ENCODE results near the gene NENF. TPM values are rescaled to one million over a fixed set of nuclear protein-coding genes. Genes with fewer than 3 reads are reported as not detected.
A peak's percentile ranks its signal among the peaks of the same experiment; 100 is the strongest.

Gene NENF
- total RNA-seq, 2 experiments from 2014 or later, result 30.8 to 34.1 TPM

DNA sequence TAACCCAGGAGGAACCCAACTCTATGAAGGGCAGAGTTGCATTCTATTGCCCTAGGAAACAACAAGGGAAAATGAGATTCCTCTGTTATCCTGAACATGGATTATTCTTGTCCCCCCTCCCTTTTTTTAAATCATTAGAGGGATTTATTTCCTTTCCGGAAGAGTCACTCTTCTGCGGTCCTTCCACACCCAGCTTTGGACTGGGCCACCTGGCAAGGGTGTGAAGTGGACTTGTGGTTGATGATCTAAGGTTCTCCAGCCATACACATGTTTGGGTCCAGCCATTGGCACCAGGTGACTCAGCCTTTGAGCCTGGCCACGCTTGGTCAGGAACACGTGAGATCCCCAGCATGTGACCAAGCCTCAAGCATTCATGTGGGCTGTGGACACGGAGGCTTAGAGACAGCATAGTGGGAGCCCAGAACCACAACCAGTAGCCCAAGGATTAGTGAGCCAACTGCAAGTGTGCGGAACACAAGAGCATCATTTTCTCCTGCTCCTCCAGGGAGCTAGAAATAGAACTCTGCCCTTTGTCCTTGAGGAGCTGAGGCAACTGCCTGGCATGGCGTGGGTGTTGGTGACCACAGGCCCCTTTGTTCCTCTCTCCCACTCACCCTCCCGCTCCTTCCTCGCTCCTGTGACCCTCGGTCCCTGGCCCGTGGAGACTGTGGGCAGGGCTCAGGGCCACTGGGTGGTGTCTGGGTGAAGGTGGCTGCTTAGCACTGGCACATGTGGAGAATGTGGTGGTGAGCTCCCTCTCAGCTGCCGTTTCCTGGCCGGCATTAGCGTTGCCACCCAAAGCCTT, 50.1 kb downstream of the NENF start:
- CTCF ChIA-PET, result interaction anchor here (0.8 kb wide), 1 partner anchor 10 kb away, joined by 3 read pairs; no protein-coding TSS in a partner anchor
- intact Hi-C loops (cut with DNase I, micrococcal nuclease), result no loop called here
- peaks cover 5% of the 10 kb centered on the region for H3K4me1 Mint-ChIP-seq
- peaks cover 2% of the 10 kb centered on the region for H3K27me3 Mint-ChIP-seq
- no peak overlapping the region for H3K27ac Mint-ChIP-seq
- POLR2A ChIA-PET, result no interaction called here
- H3K36me3 Mint-ChIP-seq (ENCODE audit: low read depth), result no peaks in the 10 kb centered on the region
- ATAC-seq, result no peak
- no peaks in the 10 kb centered on the region for H3K9me3 Mint-ChIP-seq (ENCODE audit: low read depth)
- no peak overlapping the region for H3K4me3 Mint-ChIP-seq
- no peak for DNase-seq

DNA sequence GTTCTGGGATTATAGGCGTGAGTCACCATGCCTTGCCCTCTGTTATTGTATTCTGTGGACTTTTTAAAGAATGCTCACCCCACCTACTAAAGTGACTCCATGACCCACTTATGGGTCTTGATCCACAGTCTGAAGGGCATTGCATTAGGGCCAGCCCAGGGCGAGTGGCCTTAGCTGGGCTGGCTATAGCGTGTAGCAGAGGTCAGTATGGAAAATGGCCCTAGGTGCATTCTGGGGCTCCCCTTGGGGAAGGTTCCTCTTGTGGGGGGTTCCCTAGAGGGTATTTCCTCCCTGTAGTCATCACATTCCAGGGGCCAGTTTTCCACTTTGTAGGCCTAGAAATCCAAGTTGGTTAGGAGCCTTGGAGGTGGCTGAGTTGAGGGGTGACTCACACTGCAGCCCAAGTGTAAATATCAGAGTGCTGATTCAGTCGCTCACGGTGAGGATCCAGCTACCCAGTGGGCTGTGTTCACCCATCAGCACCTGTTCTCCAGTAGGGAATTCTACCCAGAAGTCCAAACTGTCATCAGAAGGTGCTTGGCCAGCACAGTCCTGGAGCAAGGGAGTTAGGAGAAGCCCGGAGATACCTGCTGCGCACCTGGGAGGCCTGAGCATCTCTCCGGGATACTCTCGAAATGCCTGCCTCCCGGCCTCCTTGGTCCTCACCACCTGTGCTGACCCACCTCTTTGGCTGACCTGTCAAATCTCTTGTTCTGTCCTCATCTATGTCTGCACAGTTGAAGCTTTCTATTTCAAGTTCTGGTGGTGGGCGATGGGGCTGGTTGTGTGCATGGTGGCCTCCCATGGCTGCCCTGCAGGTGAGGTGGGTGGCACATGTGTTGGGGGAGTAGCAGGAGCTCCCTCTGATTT, 52.2 kb downstream of the NENF start:
- ChIA-PET CTCF (interaction anchor here (0.6 kb wide), 1 partner anchor 804 kb away, joined by 3 read pairs; no protein-coding TSS in a partner anchor), POLR2A (no interaction called here)
- H3K27me3 Mint-ChIP-seq, result no peaks in the 10 kb centered on the region
- no peak for ATAC-seq
- intact Hi-C loops (cut with DNase I, micrococcal nuclease), result no loop called here
- DNase-seq, result no peak
- H3K4me3 Mint-ChIP-seq, result no peak overlapping the region
- H3K27ac Mint-ChIP-seq, result no peak overlapping the region
- no peaks in the 10 kb centered on the region for H3K36me3 Mint-ChIP-seq (ENCODE audit: low read depth)
- no peaks in the 10 kb centered on the region for H3K9me3 Mint-ChIP-seq (ENCODE audit: low read depth)
- H3K4me1 Mint-ChIP-seq, result peaks cover 3% of the 10 kb centered on the region

DNA sequence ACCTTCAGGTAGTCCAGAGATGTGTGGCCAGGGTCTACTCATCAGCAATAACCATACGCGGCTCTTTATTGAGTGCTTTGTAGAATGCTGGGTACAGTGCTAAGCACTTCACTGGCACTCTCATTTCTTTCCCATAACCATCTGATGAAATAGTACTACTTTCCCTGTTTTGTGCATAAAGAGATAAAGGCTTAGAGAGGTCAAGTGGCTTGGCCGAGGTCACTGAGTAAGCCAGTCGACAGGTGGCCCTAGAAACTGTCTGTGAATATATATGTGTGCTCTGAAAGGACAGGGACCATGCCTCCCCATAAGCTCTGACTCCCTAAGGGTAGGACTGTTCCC, 52.8 kb downstream of the NENF start:
- ATAC-seq (no peak), DNase-seq (no peak)
- Mint-ChIP-seq H3K27me3 (no peaks in the 10 kb centered on the region), H3K27ac (no peak overlapping the region), H3K36me3 (ENCODE audit: low read depth) (no peaks in the 10 kb centered on the region), H3K9me3 (ENCODE audit: low read depth) (no peaks in the 10 kb centered on the region), H3K4me3 (no peak overlapping the region), H3K4me1 (peaks cover 3% of the 10 kb centered on the region)
- ChIA-PET CTCF (interaction anchor here (0.6 kb wide), 1 partner anchor 804 kb away, joined by 3 read pairs; no protein-coding TSS in a partner anchor), POLR2A (no interaction called here)
- intact Hi-C loops (cut with DNase I, micrococcal nuclease), result no loop called here

DNA sequence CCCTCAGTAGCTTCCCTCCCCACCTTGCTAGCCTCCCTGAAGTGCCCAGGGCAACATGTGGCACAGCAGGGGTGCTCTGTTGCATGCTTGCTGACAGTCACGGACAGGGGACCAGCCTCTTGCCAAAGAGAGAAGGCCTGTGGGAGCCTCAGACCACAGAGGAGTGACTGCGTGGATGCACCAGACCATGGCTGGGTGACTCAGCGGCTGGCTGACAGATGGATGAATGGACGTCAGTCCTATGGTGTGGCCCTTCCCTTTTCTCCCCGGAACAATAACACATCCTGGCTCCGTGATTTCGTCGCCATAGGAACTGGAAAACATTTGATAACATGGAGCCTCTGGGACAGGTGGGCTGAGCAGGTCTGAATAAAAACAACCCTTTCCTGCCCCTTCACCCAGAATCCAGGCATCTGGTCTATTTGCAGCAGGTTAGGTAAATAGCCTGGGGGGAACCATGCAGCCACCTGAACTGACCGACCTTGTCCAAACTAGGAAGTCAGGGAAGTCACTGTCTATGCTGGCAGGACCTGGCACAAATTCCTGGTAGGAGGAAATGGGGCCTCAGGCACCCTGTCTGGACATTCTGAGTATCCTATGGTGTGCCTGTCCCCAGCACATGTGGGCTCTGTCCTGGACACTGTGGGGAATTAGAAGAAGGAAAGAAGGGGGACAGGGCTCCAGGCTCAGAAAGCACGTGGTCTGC, 53.3 kb downstream of the NENF start:
- Mint-ChIP-seq H3K27ac (no peak overlapping the region), H3K27me3 (no peaks in the 10 kb centered on the region), H3K4me3 (no peak overlapping the region), H3K9me3 (ENCODE audit: low read depth) (no peaks in the 10 kb centered on the region), H3K36me3 (ENCODE audit: low read depth) (no peaks in the 10 kb centered on the region), H3K4me1 (peaks cover 3% of the 10 kb centered on the region)
- ChIA-PET CTCF (interaction anchor here (0.6 kb wide), 1 partner anchor 805 kb away, joined by 3 read pairs; no protein-coding TSS in a partner anchor), POLR2A (no interaction called here)
- no peak for ATAC-seq
- no peak for DNase-seq
- intact Hi-C loops (cut with DNase I, micrococcal nuclease), result no loop called here

DNA sequence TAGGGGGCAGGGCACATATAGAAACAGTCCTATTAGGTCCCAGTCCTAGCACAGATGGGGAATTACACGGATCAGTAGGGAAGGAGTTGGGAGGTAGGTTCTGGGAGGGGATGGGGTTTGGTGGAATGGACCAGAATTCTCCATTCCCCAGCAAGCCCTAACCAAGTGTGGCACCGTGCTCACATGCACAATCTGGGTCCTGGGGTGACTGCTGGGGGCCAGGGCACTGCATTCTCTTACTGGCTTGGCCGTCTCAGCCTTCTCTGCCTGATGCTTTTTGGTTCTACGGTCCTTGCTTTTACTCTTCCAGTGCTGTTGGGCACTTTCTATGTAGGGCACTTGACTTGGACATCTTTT, 53.9 kb downstream of the NENF start:
- ATAC-seq, result no peak
- ChIA-PET CTCF (no interaction called here), POLR2A (no interaction called here)
- Mint-ChIP-seq H3K27ac (no peak overlapping the region), H3K4me1 (peaks cover 3% of the 10 kb centered on the region), H3K4me3 (no peak overlapping the region), H3K9me3 (ENCODE audit: low read depth) (no peaks in the 10 kb centered on the region), H3K36me3 (ENCODE audit: low read depth) (no peaks in the 10 kb centered on the region), H3K27me3 (no peaks in the 10 kb centered on the region)
- intact Hi-C loops (cut with DNase I, micrococcal nuclease), result no loop called here
- DNase-seq, result no peak

DNA sequence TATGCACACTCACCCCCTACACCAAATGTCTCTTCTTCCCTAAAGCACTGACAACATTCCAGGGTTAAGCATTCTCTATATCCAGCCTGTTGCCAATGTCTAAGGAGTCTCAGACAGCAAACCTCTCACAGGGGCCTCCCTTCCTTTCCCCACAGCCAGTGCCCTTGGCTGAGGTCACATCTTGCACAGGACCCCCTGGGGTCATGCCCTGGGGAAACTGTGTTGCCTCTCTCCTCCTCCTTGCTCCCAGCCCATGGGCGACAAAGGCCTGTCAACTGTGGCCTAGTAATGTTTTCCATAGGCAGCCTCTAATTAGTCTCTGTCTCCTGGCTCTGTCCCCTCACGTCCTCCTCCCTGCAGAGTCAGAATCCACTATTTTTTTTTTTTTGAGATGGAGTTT, 54.6 kb downstream of the NENF start:
- no peaks in the 10 kb centered on the region for H3K36me3 Mint-ChIP-seq (ENCODE audit: low read depth)
- no peak overlapping the region for H3K27ac Mint-ChIP-seq
- CTCF ChIA-PET, result no interaction called here
- no peak overlapping the region for H3K4me3 Mint-ChIP-seq
- POLR2A ChIA-PET, result no interaction called here
- DNase-seq (no peak), ATAC-seq (no peak)
- intact Hi-C loops (cut with DNase I, micrococcal nuclease), result no loop called here
- H3K4me1 Mint-ChIP-seq, result peaks cover 3% of the 10 kb centered on the region
- H3K27me3 Mint-ChIP-seq, result no peaks in the 10 kb centered on the region
- H3K9me3 Mint-ChIP-seq (ENCODE audit: low read depth), result no peaks in the 10 kb centered on the region

- ChIA-PET POLR2A (no interaction called here), CTCF (interaction anchor here (1.0 kb wide), 1 partner anchor 8 kb away, joined by 4 read pairs; no protein-coding TSS in a partner anchor)
- Mint-ChIP-seq H3K9me3 (ENCODE audit: low read depth) (no peaks in the 10 kb centered on the region), H3K27ac (peak overlapping the region; percentile 37), H3K27me3 (no peaks in the 10 kb centered on the region), H3K4me1 (peaks cover 3% of the 10 kb centered on the region), H3K4me3 (no peak overlapping the region), H3K36me3 (ENCODE audit: low read depth) (no peaks in the 10 kb centered on the region)
- intact Hi-C loops (cut with DNase I, micrococcal nuclease), result no loop called here
- no peak for ATAC-seq
- no peak for DNase-seq
Measured at GRCh38 chr1:212487774-212488435, 55.2 kb downstream of the NENF start.

DNA sequence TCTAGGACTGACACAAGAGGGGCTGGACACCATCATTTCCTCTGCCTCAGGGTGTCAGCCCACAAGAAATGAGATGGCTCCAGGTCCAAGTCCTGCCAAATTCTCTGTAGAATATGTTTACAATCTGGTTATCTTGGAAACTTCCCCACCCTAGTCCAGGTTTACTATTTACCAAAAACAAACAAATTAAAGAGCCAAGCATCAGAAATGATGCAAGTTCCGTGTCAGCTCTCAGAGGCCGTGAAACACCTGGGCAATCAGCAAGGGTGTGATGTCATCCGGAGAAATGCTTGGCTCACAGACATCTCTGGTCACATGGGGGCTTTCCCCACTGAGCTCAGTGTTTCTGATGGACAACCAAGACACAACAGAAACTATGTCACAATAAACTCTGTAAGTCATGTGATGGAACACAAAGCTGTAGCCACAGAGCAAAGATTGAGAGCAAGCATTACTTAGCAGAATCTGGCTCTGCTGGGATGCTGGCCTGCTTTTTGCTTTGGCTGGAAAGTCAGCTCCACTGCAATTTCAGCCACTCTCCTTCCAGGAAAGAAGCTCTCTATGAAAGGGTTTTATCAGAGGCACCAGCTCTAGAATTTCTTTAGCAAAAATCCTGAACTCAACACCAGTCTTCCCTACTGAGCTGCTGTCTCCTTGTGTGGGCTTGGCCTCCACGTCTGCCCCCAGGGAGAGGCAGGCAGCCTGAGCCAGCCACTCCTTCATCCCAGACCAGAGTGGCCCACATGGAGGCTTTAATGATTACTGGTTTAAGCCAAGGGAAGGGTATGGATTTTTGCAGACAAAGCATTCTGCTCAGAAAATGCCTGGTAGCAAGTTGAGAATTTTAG, 55.9 kb downstream of the NENF start:
- Mint-ChIP-seq H3K9me3 (ENCODE audit: low read depth) (no peaks in the 10 kb centered on the region), H3K36me3 (ENCODE audit: low read depth) (no peaks in the 10 kb centered on the region), H3K27ac (peak overlapping the region; percentile 37), H3K4me1 (peaks cover 3% of the 10 kb centered on the region), H3K4me3 (no peak overlapping the region), H3K27me3 (no peaks in the 10 kb centered on the region)
- peak; percentile 86 for ATAC-seq
- DNase-seq, result peak; percentile 64
- intact Hi-C loops (cut with DNase I, micrococcal nuclease), result no loop called here
- POLR2A ChIA-PET, result no interaction called here
- CTCF ChIA-PET, result interaction anchor here (0.6 to 1.5 kb wide), 5 partner anchors 9 to 33 kb away, joined by 3 to 8 read pairs (median 4); no protein-coding TSS in a partner anchor

DNA sequence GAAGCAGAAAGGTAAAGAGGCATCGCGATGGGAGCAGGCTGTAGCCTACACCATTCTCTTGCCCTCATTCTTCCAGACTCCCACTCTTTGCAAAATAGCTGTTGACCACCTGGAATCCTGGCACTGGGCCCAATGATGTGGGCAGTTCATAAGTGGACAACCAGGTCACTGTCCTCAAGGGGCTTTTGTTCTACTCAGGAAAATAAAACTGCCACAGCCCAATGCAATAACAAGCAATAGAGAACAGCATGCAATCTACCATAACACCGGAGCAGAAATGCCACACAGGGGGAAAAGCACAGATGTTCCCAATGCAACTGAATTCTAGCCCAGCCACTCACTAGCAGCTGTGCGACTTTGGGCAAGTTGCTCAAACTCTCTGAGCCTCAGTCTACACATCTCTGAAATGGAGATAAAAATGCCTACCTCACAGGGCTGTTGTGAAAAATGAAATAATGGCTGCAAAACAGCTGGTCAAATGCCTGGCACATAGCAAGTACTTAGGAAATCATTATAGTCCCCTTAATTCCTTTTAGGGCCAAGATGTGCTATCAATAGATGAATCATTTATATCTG, 56.7 kb downstream of the NENF start:
- Mint-ChIP-seq H3K27ac (no peak overlapping the region), H3K4me3 (no peak overlapping the region), H3K9me3 (ENCODE audit: low read depth) (no peaks in the 10 kb centered on the region), H3K27me3 (no peaks in the 10 kb centered on the region), H3K4me1 (peaks cover 3% of the 10 kb centered on the region), H3K36me3 (ENCODE audit: low read depth) (no peaks in the 10 kb centered on the region)
- ChIA-PET CTCF (interaction anchor here (0.6 to 1.5 kb wide), 6 partner anchors 12 to 40 kb away, joined by 3 to 8 read pairs (median 4); no protein-coding TSS in a partner anchor), POLR2A (no interaction called here)
- DNase-seq (no peak), ATAC-seq (no peak)
- intact Hi-C loops (cut with DNase I, micrococcal nuclease), result no loop called here

- DNase-seq, result no peak
- intact Hi-C loops (cut with DNase I, micrococcal nuclease), result no loop called here
- ATAC-seq, result no peak
- no peak overlapping the region for H3K27ac Mint-ChIP-seq
- H3K4me1 Mint-ChIP-seq, result peaks cover 3% of the 10 kb centered on the region
- ChIA-PET CTCF (interaction anchor here (0.7 to 1.6 kb wide), 5 partner anchors 9 to 105 kb away, joined by 3 to 8 read pairs (median 4); no protein-coding TSS in a partner anchor), POLR2A (no interaction called here)
- no peaks in the 10 kb centered on the region for H3K9me3 Mint-ChIP-seq (ENCODE audit: low read depth)
- no peaks in the 10 kb centered on the region for H3K36me3 Mint-ChIP-seq (ENCODE audit: low read depth)
- H3K27me3 Mint-ChIP-seq, result no peaks in the 10 kb centered on the region
- no peak overlapping the region for H3K4me3 Mint-ChIP-seq
Measured at GRCh38 chr1:212490276-212490675, 57.6 kb downstream of the NENF start.
